Measurements from ENCODE around the gene PSME4.

Gene PSME4

GRCh38 chr2:53994818-53995808 is 24.3 kb upstream of the PSME4 start:
- no peaks in the 10 kb centered on the region for H3K4me1 ChIP-seq (ENCODE audit: control insufficient read depth, insufficient read depth, low read length)
- no peaks in the 10 kb centered on the region for H3K27me3 ChIP-seq (ENCODE audit: control insufficient read depth, insufficient read depth, low read length)
- no peaks in the 10 kb centered on the region for H3K36me3 ChIP-seq (ENCODE audit: insufficient read depth, low read length)
- no peak overlapping the region for H3K4me2 ChIP-seq (ENCODE audit: low read length)
- no peak overlapping the region for H3K4me3 ChIP-seq (ENCODE audit: low read length)
- no peak overlapping the region for H3K9ac ChIP-seq (ENCODE audit: low read depth, low read length)
- no peaks in the 10 kb centered on the region for H3K9me3 ChIP-seq (replicated peaks; ENCODE audit: low read length)

- no peak overlapping the region for H3K9ac ChIP-seq (ENCODE audit: low read depth, low read length)
- no peak overlapping the region for H3K4me3 ChIP-seq (ENCODE audit: low read length)
- peaks cover 15% of the 10 kb centered on the region for H3K4me1 ChIP-seq (ENCODE audit: control insufficient read depth, insufficient read depth, low read length)
- H3K4me2 ChIP-seq (ENCODE audit: low read length), result no peak overlapping the region
- no peaks in the 10 kb centered on the region for H3K9me3 ChIP-seq (replicated peaks; ENCODE audit: low read length)
- no peaks in the 10 kb centered on the region for H3K36me3 ChIP-seq (ENCODE audit: insufficient read depth, low read length)
- no peaks in the 10 kb centered on the region for H3K27me3 ChIP-seq (ENCODE audit: control insufficient read depth, insufficient read depth, low read length)
Observed at GRCh38 chr2:53991948-53992347, 21.2 kb upstream of the PSME4 start.

- Histone ChIP-seq H3K4me3 (ENCODE audit: low read length) (no peak overlapping the region), H3K36me3 (ENCODE audit: insufficient read depth, low read length) (no peaks in the 10 kb centered on the region), H3K4me2 (ENCODE audit: low read length) (no peak overlapping the region), H3K9me3 (replicated peaks; ENCODE audit: low read length) (no peaks in the 10 kb centered on the region), H3K9ac (ENCODE audit: low read depth, low read length) (no peak overlapping the region), H3K27me3 (ENCODE audit: control insufficient read depth, insufficient read depth, low read length) (no peaks in the 10 kb centered on the region), H3K4me1 (ENCODE audit: control insufficient read depth, insufficient read depth, low read length) (peaks cover 16% of the 10 kb centered on the region)
Observed at GRCh38 chr2:53989210-53989862, 18.5 kb upstream of the PSME4 start.

GRCh38 chr2:53987336-53987921 is 16.6 kb upstream of the PSME4 start:
- Histone ChIP-seq H3K4me2 (ENCODE audit: low read length) (peak overlapping the region; percentile 0), H3K9ac (ENCODE audit: low read depth, low read length) (no peak overlapping the region), H3K9me3 (replicated peaks; ENCODE audit: low read length) (no peaks in the 10 kb centered on the region), H3K27me3 (ENCODE audit: control insufficient read depth, insufficient read depth, low read length) (no peaks in the 10 kb centered on the region), H3K4me3 (ENCODE audit: low read length) (no peak overlapping the region), H3K4me1 (ENCODE audit: control insufficient read depth, insufficient read depth, low read length) (peaks cover 16% of the 10 kb centered on the region), H3K36me3 (ENCODE audit: insufficient read depth, low read length) (no peaks in the 10 kb centered on the region)

GRCh38 chr2:53985646-53986045 is 14.9 kb upstream of the PSME4 start:
- no peaks in the 10 kb centered on the region for H3K36me3 ChIP-seq (ENCODE audit: insufficient read depth, low read length)
- no peak overlapping the region for H3K4me2 ChIP-seq (ENCODE audit: low read length)
- H3K4me3 ChIP-seq (ENCODE audit: low read length), result no peak overlapping the region

GRCh38 chr2:53969968-53970723 is 647 bp downstream of the PSME4 start:
- Histone ChIP-seq H3K4me3 (ENCODE audit: low read length) (peak overlapping the region; percentile 82), H3K27me3 (ENCODE audit: control insufficient read depth, insufficient read depth, low read length) (no peaks in the 10 kb centered on the region), H3K9me3 (replicated peaks; ENCODE audit: low read length) (no peaks in the 10 kb centered on the region), H3K36me3 (ENCODE audit: insufficient read depth, low read length) (no peaks in the 10 kb centered on the region), H3K9ac (ENCODE audit: low read depth, low read length) (peak overlapping the region; percentile 99), H3K4me2 (ENCODE audit: low read length) (peak overlapping the region; percentile 79), H3K4me1 (ENCODE audit: control insufficient read depth, insufficient read depth, low read length) (peaks cover 17% of the 10 kb centered on the region)

More at GRCh38 chr2:53985646-53986045, 14.9 kb upstream of the PSME4 start:
- H3K4me1 ChIP-seq (ENCODE audit: control insufficient read depth, insufficient read depth, low read length), result peaks cover 16% of the 10 kb centered on the region
- H3K27me3 ChIP-seq (ENCODE audit: control insufficient read depth, insufficient read depth, low read length), result no peaks in the 10 kb centered on the region
- H3K9me3 ChIP-seq (replicated peaks; ENCODE audit: low read length), result no peaks in the 10 kb centered on the region
- no peak overlapping the region for H3K9ac ChIP-seq (ENCODE audit: low read depth, low read length)

GRCh38 chr2:53969285-53969967 is 1.4 kb downstream of the PSME4 start:
- Histone ChIP-seq H3K4me3 (ENCODE audit: low read length) (peak overlapping the region; percentile 82), H3K36me3 (ENCODE audit: insufficient read depth, low read length) (no peaks in the 10 kb centered on the region), H3K9me3 (replicated peaks; ENCODE audit: low read length) (no peaks in the 10 kb centered on the region), H3K4me2 (ENCODE audit: low read length) (peak overlapping the region; percentile 79), H3K27me3 (ENCODE audit: control insufficient read depth, insufficient read depth, low read length) (no peaks in the 10 kb centered on the region), H3K4me1 (ENCODE audit: control insufficient read depth, insufficient read depth, low read length) (peaks cover 15% of the 10 kb centered on the region), H3K9ac (ENCODE audit: low read depth, low read length) (peak overlapping the region; percentile 99)

GRCh38 chr2:53964987-53965687 is 5.7 kb downstream of the PSME4 start:
- peaks cover 25% of the 10 kb centered on the region for H3K4me1 ChIP-seq (ENCODE audit: control insufficient read depth, insufficient read depth, low read length)
- no peaks in the 10 kb centered on the region for H3K9me3 ChIP-seq (replicated peaks; ENCODE audit: low read length)
- no peak overlapping the region for H3K9ac ChIP-seq (ENCODE audit: low read depth, low read length)
- no peak overlapping the region for H3K4me2 ChIP-seq (ENCODE audit: low read length)
- H3K36me3 ChIP-seq (ENCODE audit: insufficient read depth, low read length), result no peaks in the 10 kb centered on the region
- no peaks in the 10 kb centered on the region for H3K27me3 ChIP-seq (ENCODE audit: control insufficient read depth, insufficient read depth, low read length)
- H3K4me3 ChIP-seq (ENCODE audit: low read length), result no peak overlapping the region

GRCh38 chr2:53964257-53964952 is 6.4 kb downstream of the PSME4 start:
- no peaks in the 10 kb centered on the region for H3K36me3 ChIP-seq (ENCODE audit: insufficient read depth, low read length)
- no peak overlapping the region for H3K4me3 ChIP-seq (ENCODE audit: low read length)
- peaks cover 25% of the 10 kb centered on the region for H3K4me1 ChIP-seq (ENCODE audit: control insufficient read depth, insufficient read depth, low read length)
- no peak overlapping the region for H3K4me2 ChIP-seq (ENCODE audit: low read length)
- no peaks in the 10 kb centered on the region for H3K27me3 ChIP-seq (ENCODE audit: control insufficient read depth, insufficient read depth, low read length)
- no peak overlapping the region for H3K9ac ChIP-seq (ENCODE audit: low read depth, low read length)
- H3K9me3 ChIP-seq (replicated peaks; ENCODE audit: low read length), result no peaks in the 10 kb centered on the region
